WTC11 (cell line): ENCODE measurements around the gene MESP2. TPM values are rescaled to one million over a fixed set of nuclear protein-coding genes. Genes with fewer than 3 reads are reported as not detected.

Source experiments
- ATAC-seq: fragments of 200-7000 bp; cut with Tn5 transposase; 2 replicates; pipeline ENCODE4 v1.10.0; 2021; ENCODE audit warnings: mild to moderate bottlenecking, moderate library complexity
- CTCF ChIA-PET: fragments of 300-600 bp; sonication (Branson Sonifier 250); formaldehyde crosslinking; loops from one replicate; lab custom pipeline; 2021; ENCODE audit warnings: antibody characterized with exemption; lab: Charles Lee
- POLR2A ChIA-PET: fragments of 350-600 bp; sonication (Branson Sonifier 250); formaldehyde crosslinking; loops from one replicate; lab custom pipeline; 2021; ENCODE audit warnings: antibody characterized with exemption; lab: Charles Lee
- DNase-seq: peaks from one replicate; pipeline ENCODE4 v3.0.0; 2021; ENCODE audit warnings: low spot score
- H3K27ac Mint-ChIP-seq: 2 replicates; pipeline ENCODE4 v1.8.0; 2021; ENCODE audit warnings: mixed read lengths
- H3K27me3 Mint-ChIP-seq: 2 replicates; pipeline ENCODE4 v1.8.0; 2021; ENCODE audit warnings: low read depth, mild to moderate bottlenecking, moderate library complexity, mixed read lengths
- H3K36me3 Mint-ChIP-seq: 2 replicates; pipeline ENCODE4 v1.8.0; 2021; ENCODE audit warnings: mixed read lengths
- H3K4me1 Mint-ChIP-seq: 2 replicates; pipeline ENCODE4 v1.8.0; 2022; ENCODE audit warnings: mixed read lengths
- H3K4me3 Mint-ChIP-seq: 2 replicates; pipeline ENCODE4 v1.8.0; 2021; ENCODE audit warnings: mild to moderate bottlenecking, moderate library complexity, mixed read lengths
- H3K9me3 Mint-ChIP-seq: 2 replicates; pipeline ENCODE4 v1.8.0; 2021; ENCODE audit warnings: mixed read lengths
- AFF4 ChIP-seq: sonication (generic); formaldehyde crosslinking; IDR thresholded peaks from 2 replicates; pipeline ENCODE4 v1.8.1; 2023; ENCODE audit warnings: mild to moderate bottlenecking, missing genetic modification reagents, borderline replicate concordance
- GABPB1 ChIP-seq: sonication (generic); formaldehyde crosslinking; IDR thresholded peaks from 2 replicates; pipeline ENCODE4 v1.8.1; 2023; ENCODE audit warnings: mild to moderate bottlenecking, missing genetic modification reagents
- IRF2 ChIP-seq: sonication (generic); formaldehyde crosslinking; IDR thresholded peaks from 2 replicates; pipeline ENCODE4 v1.8.0; 2022; ENCODE audit warnings: low read depth, missing genetic modification reagents, borderline replicate concordance
- MYBL2 ChIP-seq: sonication (generic); formaldehyde crosslinking; IDR thresholded peaks from 2 replicates; pipeline ENCODE4 v1.8.1; 2023; ENCODE audit warnings: mild to moderate bottlenecking, moderate library complexity, missing genetic modification reagents
- PRDM15 ChIP-seq: sonication (generic); formaldehyde crosslinking; IDR thresholded peaks from 2 replicates; pipeline ENCODE4 v1.8.0; 2022; ENCODE audit warnings: missing genetic modification reagents
- SOX15 ChIP-seq: fragments of 250-450 bp; sonication (Bioruptor Pico); IDR thresholded peaks from 2 replicates; pipeline ENCODE4 v1.9.0; 2021; ENCODE audit warnings: mild to moderate bottlenecking
- SP1 ChIP-seq: sonication (generic); formaldehyde crosslinking; conservative IDR thresholded peaks from 2 replicates; pipeline ENCODE4 v1.8.1; 2022; ENCODE audit warnings: missing genetic modification reagents
- TCF7 ChIP-seq: sonication (generic); formaldehyde crosslinking; IDR thresholded peaks from 2 replicates; pipeline ENCODE4 v1.8.0; 2022; ENCODE audit warnings: mild to moderate bottlenecking, low read depth, missing genetic modification reagents, moderate library complexity
- TEAD1 ChIP-seq: sonication (generic); formaldehyde crosslinking; IDR thresholded peaks from 2 replicates; pipeline ENCODE4 v1.8.0; 2022; ENCODE audit warnings: mild to moderate bottlenecking, missing genetic modification reagents
- ZNF121 ChIP-seq: sonication (generic); formaldehyde crosslinking; IDR thresholded peaks from 2 replicates; pipeline ENCODE4 v1.8.0; 2023; ENCODE audit warnings: missing genetic modification reagents
- ZNF396 ChIP-seq: fragments of 250-450 bp; sonication (Bioruptor Pico); IDR thresholded peaks from 2 replicates; pipeline ENCODE4 v1.8.0; 2021; ENCODE audit warnings: mild to moderate bottlenecking, moderate library complexity, borderline replicate concordance
- ZSCAN18 ChIP-seq: fragments of 250-450 bp; sonication (Bioruptor Pico); IDR thresholded peaks from 2 replicates; pipeline ENCODE4 v2.1.2; 2022; ENCODE audit warnings: mild to moderate bottlenecking, moderate library complexity
- total RNA-seq: library from RNA; stranded (reverse); gene quantifications from 3 replicates; pipeline ENCODE4 v1.2.3, GENCODE V29; 2021
- TF ChIP-seq, protein P1 (sequence below): sonication (generic); formaldehyde crosslinking; IDR thresholded peaks from 2 replicates; pipeline ENCODE4 v1.8.0; 2023; ENCODE audit warnings: mild to moderate bottlenecking, missing genetic modification reagents
- TF ChIP-seq, protein P2 (sequence below): sonication (generic); formaldehyde crosslinking; IDR thresholded peaks from 2 replicates; pipeline ENCODE4 v1.8.0; 2022; ENCODE audit warnings: mild to moderate bottlenecking, missing genetic modification reagents
- TF ChIP-seq, protein P3 (sequence below): sonication (generic); formaldehyde crosslinking; IDR thresholded peaks from 2 replicates; pipeline ENCODE4 v1.8.1; 2022; ENCODE audit warnings: low read depth, missing genetic modification reagents, borderline replicate concordance
- TF ChIP-seq, protein P4 (sequence below): fragments of 250-450 bp; sonication (Bioruptor Pico); IDR thresholded peaks from 2 replicates; pipeline ENCODE4 v1.9.0; 2021; ENCODE audit warnings: moderate library complexity, mild to moderate bottlenecking, inconsistent platforms, borderline replicate concordance
- TF ChIP-seq, protein P5 (sequence below): sonication (generic); formaldehyde crosslinking; IDR thresholded peaks from 2 replicates; pipeline ENCODE4 v1.8.0; 2022; ENCODE audit warnings: mild to moderate bottlenecking, missing genetic modification reagents

Gene MESP2
- total RNA-seq, 1 experiment from 2014 or later = 0.68 TPM

DNA sequence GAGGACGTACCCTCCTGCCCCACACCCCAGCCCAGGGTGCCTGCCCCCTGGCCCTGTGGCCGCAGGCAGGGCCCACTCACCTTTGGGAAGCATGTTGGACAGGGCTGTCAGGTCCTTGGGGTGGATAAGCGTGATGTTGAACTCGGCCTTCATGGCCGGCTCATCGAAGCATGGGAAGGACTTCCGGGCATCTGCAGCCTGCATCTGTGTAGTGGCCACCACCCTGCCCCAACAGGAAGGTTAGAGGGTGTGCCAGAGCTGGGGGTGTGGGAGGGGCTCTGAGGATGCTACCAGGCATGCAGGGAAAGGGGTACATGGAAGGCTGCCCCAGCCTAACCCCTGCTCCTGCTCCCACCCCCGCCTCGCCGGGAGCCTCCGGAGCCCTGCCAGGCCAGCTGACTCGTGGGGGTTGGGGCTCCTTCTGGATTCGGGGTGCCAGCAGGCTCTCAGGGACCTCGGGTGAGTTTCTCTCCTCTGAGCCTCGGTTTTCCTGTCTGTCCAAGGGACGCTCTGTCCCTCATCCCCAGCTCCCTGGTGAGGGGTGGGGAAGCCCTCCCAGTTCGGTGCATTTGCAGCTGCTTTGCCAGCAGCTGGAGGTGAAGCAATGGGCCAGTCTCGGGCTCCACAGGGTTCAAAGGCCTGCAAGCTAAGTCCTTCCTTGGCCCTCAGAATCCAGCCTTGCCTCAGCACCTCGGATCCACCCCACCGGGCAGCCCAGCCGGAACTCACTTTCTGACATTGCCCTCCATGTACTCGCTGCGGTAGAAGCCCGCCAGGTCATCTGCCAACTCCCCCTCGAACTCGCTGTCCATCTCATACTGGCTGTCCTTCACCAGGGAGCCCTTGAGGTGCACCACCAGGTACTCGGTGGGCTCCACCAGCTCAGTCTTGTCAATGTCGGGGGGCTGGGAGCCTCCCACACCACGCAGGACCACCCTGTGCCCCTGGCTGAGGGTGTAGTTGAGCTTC, 29.4 kb downstream of the MESP2 start:
- no peak for ATAC-seq
- Mint-ChIP-seq H3K4me3 (no peak overlapping the region), H3K9me3 (no peaks in the 10 kb centered on the region), H3K27me3 (no peaks in the 10 kb centered on the region), H3K36me3 (no peaks in the 10 kb centered on the region), H3K27ac (no peak overlapping the region), H3K4me1 (peaks cover 18% of the 10 kb centered on the region)
- CTCF ChIA-PET = interaction anchor here (0.6 kb wide), 1 partner anchor 69 kb away, joined by 3 read pairs; no protein-coding TSS in a partner anchor
- POLR2A ChIA-PET = interaction anchor here (0.6 kb wide), 1 partner anchor 676 kb away, joined by 4 read pairs; no protein-coding TSS in a partner anchor
- DNase-seq = no peak
- TF ChIP-seq TCF7 (CRISPR knock-in tag) (no peak), SOX15 (CRISPR knock-in tag) (no peak), ZNF121 (no peak), ZNF396 (CRISPR knock-in tag) (no peak), MYBL2 (CRISPR knock-in tag) (no peak), GABPB1 (CRISPR knock-in tag) (no peak), PRDM15 (no peak), IRF2 (CRISPR knock-in tag) (no peak), TEAD1 (no peak), SP1 (no peak), AFF4 (CRISPR knock-in tag) (no peak), ZSCAN18 (CRISPR knock-in tag) (no peak)
- TF ChIP-seq, protein P1, sequence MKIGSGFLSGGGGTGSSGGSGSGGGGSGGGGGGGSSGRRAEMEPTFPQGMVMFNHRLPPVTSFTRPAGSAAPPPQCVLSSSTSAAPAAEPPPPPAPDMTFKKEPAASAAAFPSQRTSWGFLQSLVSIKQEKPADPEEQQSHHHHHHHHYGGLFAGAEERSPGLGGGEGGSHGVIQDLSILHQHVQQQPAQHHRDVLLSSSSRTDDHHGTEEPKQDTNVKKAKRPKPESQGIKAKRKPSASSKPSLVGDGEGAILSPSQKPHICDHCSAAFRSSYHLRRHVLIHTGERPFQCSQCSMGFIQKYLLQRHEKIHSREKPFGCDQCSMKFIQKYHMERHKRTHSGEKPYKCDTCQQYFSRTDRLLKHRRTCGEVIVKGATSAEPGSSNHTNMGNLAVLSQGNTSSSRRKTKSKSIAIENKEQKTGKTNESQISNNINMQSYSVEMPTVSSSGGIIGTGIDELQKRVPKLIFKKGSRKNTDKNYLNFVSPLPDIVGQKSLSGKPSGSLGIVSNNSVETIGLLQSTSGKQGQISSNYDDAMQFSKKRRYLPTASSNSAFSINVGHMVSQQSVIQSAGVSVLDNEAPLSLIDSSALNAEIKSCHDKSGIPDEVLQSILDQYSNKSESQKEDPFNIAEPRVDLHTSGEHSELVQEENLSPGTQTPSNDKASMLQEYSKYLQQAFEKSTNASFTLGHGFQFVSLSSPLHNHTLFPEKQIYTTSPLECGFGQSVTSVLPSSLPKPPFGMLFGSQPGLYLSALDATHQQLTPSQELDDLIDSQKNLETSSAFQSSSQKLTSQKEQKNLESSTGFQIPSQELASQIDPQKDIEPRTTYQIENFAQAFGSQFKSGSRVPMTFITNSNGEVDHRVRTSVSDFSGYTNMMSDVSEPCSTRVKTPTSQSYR (CRISPR knock-in tag) = no peak
- TF ChIP-seq, protein P2, sequence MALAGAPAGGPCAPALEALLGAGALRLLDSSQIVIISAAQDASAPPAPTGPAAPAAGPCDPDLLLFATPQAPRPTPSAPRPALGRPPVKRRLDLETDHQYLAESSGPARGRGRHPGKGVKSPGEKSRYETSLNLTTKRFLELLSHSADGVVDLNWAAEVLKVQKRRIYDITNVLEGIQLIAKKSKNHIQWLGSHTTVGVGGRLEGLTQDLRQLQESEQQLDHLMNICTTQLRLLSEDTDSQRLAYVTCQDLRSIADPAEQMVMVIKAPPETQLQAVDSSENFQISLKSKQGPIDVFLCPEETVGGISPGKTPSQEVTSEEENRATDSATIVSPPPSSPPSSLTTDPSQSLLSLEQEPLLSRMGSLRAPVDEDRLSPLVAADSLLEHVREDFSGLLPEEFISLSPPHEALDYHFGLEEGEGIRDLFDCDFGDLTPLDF (CRISPR knock-in tag) = no peak
- TF ChIP-seq, protein P3, sequence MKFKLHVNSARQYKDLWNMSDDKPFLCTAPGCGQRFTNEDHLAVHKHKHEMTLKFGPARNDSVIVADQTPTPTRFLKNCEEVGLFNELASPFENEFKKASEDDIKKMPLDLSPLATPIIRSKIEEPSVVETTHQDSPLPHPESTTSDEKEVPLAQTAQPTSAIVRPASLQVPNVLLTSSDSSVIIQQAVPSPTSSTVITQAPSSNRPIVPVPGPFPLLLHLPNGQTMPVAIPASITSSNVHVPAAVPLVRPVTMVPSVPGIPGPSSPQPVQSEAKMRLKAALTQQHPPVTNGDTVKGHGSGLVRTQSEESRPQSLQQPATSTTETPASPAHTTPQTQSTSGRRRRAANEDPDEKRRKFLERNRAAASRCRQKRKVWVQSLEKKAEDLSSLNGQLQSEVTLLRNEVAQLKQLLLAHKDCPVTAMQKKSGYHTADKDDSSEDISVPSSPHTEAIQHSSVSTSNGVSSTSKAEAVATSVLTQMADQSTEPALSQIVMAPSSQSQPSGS (CRISPR knock-in tag) = no peak
- TF ChIP-seq, protein P4, sequence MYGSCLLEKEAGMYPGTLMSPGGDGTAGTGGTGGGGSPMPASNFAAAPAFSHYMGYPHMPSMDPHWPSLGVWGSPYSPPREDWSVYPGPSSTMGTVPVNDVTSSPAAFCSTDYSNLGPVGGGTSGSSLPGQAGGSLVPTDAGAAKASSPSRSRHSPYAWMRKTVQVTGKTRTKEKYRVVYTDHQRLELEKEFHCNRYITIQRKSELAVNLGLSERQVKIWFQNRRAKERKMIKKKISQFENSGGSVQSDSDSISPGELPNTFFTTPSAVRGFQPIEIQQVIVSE = no peak
- TF ChIP-seq, protein P5, sequence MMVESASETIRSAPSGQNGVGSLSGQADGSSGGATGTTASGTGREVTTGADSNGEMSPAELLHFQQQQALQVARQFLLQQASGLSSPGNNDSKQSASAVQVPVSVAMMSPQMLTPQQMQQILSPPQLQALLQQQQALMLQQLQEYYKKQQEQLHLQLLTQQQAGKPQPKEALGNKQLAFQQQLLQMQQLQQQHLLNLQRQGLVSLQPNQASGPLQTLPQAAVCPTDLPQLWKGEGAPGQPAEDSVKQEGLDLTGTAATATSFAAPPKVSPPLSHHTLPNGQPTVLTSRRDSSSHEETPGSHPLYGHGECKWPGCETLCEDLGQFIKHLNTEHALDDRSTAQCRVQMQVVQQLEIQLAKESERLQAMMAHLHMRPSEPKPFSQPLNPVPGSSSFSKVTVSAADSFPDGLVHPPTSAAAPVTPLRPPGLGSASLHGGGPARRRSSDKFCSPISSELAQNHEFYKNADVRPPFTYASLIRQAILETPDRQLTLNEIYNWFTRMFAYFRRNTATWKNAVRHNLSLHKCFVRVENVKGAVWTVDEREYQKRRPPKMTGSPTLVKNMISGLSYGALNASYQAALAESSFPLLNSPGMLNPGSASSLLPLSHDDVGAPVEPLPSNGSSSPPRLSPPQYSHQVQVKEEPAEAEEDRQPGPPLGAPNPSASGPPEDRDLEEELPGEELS (CRISPR knock-in tag) = no peak
